NCI-H187 treated with DMSO at 0.1 percent for 48 hours (cell line): Measurements from ENCODE around the gene ATF1.
"Not testable (repeated sequence)": the region's sequence is repeated elsewhere in the genome, so short reads cannot be mapped to it uniquely, and the experiment has no call there.

ENCODE experiments used
- DNase-seq: peaks from one replicate; lab custom pipeline; 2025; lab: John Stamatoyannopoulos, UW

ATF1 gene

DNA sequence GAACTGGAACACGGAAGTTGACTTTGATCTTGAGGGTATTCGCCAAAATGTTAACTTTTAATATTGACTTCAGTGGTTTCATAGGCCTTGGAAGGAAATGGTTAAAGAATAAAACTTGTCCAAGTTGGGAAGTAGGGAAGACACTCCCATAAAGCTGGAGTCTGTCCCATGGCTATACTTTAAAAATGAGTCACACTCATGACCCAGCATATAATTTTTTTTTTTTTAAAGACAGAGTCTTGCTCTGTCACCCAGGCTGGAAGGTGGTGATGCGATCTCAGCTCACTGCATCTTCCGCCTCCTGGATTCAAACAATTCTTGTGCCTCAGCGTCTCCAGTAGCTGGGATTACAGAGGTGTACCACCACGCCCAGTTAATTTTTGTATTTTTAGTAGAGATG, 98.4 kb downstream of the ATF1 start:
- DNase-seq = no peak

DNA sequence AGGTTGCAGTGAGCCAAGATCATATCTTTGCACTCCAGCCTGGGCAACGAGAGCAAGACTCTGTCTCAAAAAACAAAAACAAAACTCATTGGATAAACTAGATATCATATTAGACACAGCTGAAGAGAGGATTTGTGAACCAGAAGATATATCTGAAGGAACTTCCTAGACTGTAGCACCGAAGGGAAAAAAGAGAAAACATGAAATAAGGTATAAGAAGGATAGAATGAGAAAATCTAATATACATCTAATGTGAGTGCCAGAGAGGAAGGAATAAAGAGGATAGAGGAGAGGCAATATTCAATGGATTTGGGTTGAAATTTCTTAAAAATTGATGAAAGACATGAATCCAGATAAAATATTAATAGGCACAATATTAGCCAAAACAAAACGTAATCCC, 101.4 kb downstream of the ATF1 start:
- no peak for DNase-seq

DNA sequence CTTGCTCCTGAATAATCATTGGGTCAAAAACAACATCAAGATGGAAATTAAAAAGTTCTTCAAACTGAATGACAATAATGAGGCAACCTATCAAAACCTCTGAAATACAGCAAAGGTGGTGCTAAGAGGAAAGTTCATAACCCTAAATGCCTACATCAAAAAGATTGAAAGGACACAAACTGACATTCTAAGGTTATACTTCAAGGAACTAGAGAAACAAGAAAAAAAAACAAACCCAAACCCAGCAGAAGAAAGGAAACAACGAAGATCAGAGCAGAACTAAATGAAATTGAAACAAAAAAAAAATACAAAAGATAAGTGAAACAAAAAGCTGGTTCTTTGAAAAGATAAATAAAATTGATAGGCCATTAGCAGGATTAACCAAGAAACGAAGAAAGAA, 105.0 kb downstream of the ATF1 start:
- DNase-seq = not testable (repeated sequence)
